ENCODE results near the gene KCNMB4. TPM values are rescaled to one million over a fixed set of nuclear protein-coding genes. Genes with fewer than 3 reads are reported as not detected.

Gene KCNMB4
- total and polyA plus RNA-seq, 5 donors from 2014 or later: 0.06 to 1.8 (median 0.62) TPM

DNA sequence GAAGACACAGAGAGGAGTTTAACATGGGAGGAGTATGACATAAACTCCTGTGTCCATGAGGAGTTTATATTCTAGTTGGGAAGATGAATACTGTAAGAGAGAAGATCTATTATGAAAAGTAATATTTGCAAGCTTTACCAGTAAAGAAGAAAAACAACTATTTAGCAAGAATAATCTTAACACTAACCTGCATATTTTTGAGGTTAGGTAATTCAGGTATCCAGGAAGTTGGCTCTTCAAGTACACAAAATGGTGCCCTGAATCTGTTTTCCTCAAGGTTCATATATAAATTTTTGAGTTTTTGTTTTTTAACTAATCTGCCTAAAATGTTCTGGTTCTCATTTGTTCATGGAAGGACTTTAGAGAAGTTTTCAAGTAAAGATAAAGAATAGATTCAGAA is 33.9 kb upstream of the KCNMB4 start:
- ATAC-seq (ENCODE audit: low read depth in 2 of 2): no peak
- Histone ChIP-seq H3K27ac (ENCODE audit: insufficient read depth, low read length, poor library complexity, severe bottlenecking) (no peak overlapping the region), H3K27me3 (ENCODE audit: control insufficient read depth, insufficient read depth, low read length) (no peaks in the 10 kb centered on the region), H3K9me3 (ENCODE audit: control insufficient read depth in 2 of 2, low read length in 2 of 2) (no peaks in the 10 kb centered on the region), H3K4me1 (ENCODE audit: control insufficient read depth, insufficient read depth, low read length, poor library complexity, severe bottlenecking) (peaks cover 5% of the 10 kb centered on the region), H3K4me3 (ENCODE audit: low read depth, low read length) (no peak overlapping the region), H3K36me3 (ENCODE audit: control insufficient read depth, insufficient read depth, low read length) (peaks cover 33% of the 10 kb centered on the region)
- Mint-ChIP-seq H3K27me3 (no peaks in the 10 kb centered on the region), H3K36me3 (peaks cover 56% of the 10 kb centered on the region), H3K9me3 (peaks cover 0 to 2% (median 0%) of the 10 kb centered on the region in 7 donors), H3K4me3 (no peak overlapping the region), H3K4me1 (peaks cover 28 to 34% (median 30%) of the 10 kb centered on the region in 4 donors), H3K27ac (peak overlapping the region in 2 of 3 donors; percentile 15 to 49)
- no peak for DNase-seq

DNA sequence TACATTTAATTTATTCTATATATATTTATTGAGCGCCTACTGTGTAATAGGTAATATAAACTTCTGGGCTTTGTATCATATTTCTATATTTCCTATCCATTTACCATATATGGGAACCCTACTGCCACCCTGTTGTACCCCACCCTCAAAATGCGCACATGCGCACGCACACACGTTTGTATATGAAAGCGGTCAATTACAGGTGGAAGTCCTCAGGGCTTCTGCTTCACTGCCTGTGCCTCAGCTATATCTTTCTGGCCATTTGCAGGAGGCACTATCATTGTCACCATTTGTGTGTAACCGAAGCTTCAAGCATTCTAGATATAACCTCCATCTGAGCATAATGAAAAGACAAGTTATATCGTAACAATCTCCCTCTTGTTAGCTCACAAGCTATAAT is 31.3 kb upstream of the KCNMB4 start:
- Mint-ChIP-seq H3K27ac (no peak overlapping the region), H3K4me1 (peaks cover 20 to 27% (median 24%) of the 10 kb centered on the region in 4 donors), H3K36me3 (peaks cover 58% of the 10 kb centered on the region), H3K4me3 (no peak overlapping the region), H3K27me3 (no peaks in the 10 kb centered on the region), H3K9me3 (peaks cover 0 to 2% (median 0%) of the 10 kb centered on the region in 7 donors)
- Histone ChIP-seq H3K4me1 (ENCODE audit: control insufficient read depth, insufficient read depth, low read length, poor library complexity, severe bottlenecking) (peaks cover 5% of the 10 kb centered on the region), H3K9me3 (ENCODE audit: control insufficient read depth in 2 of 2, low read length in 2 of 2) (no peaks in the 10 kb centered on the region), H3K27me3 (ENCODE audit: control insufficient read depth, insufficient read depth, low read length) (no peaks in the 10 kb centered on the region), H3K27ac (ENCODE audit: insufficient read depth, low read length, poor library complexity, severe bottlenecking) (no peak overlapping the region), H3K4me3 (ENCODE audit: low read depth, low read length) (no peak overlapping the region), H3K36me3 (ENCODE audit: control insufficient read depth, insufficient read depth, low read length) (peaks cover 53% of the 10 kb centered on the region)
- DNase-seq (no peak), ATAC-seq (ENCODE audit: low read depth in 2 of 2) (no peak)

DNA sequence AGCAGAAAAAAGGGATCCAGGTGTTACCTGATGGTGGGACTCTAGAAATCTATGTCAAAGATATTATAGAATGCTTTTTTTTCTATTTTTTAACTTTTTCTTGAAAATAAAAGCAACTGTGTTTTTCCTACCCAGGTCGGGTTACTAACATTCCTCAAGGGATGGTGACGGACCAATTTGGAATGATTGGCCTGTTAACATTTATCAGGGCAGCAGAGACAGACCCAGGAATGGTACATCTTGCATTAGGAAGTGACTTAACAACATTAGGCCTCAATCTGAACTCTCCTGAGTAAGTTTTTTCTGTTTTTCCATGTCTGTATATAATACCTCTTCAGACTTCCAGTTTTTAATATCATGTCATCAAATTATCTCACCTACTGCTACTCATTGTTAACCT is 27.6 kb upstream of the KCNMB4 start:
- H3K4me3 ChIP-seq (ENCODE audit: low read depth, low read length): no peak overlapping the region
- Mint-ChIP-seq H3K4me1 (peaks cover under 1 to 21% (median 5%) of the 10 kb centered on the region in 4 donors), H3K9me3 (no peaks in the 10 kb centered on the region), H3K27me3 (no peaks in the 10 kb centered on the region), H3K36me3 (peaks cover 58% of the 10 kb centered on the region), H3K27ac (no peak overlapping the region), H3K4me3 (no peak overlapping the region)
- no peaks in the 10 kb centered on the region for H3K4me1 ChIP-seq (ENCODE audit: control insufficient read depth, insufficient read depth, low read length, poor library complexity, severe bottlenecking)
- H3K27me3 ChIP-seq (ENCODE audit: control insufficient read depth, insufficient read depth, low read length): no peaks in the 10 kb centered on the region
- DNase-seq: no peak
- no peak overlapping the region for H3K27ac ChIP-seq (ENCODE audit: insufficient read depth, low read length, poor library complexity, severe bottlenecking)
- H3K36me3 ChIP-seq (ENCODE audit: control insufficient read depth, insufficient read depth, low read length): peaks cover 82% of the 10 kb centered on the region
- H3K9me3 ChIP-seq (ENCODE audit: control insufficient read depth in 2 of 2, low read length in 2 of 2): no peaks in the 10 kb centered on the region
- no peak for ATAC-seq (ENCODE audit: low read depth in 2 of 2)

DNA sequence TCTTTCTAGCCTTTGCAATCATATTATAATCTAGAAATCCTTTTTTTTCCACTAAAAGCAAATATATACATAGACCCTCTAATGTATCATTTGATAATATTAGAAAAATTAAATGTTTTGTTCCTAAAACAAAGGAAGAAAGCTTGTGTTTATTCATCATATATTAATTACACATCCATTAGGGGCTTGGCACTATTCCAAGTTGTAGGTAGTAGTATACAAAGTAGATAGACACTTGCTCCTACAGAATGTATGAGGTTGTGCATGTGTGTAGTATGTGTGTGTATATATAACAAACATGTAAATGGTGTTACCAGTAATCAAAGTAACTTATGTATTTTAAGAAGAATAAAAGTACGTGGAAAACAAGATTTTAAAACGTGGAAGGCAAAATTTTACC is 15.0 kb upstream of the KCNMB4 start:
- DNase-seq: no peak
- H3K27ac ChIP-seq (ENCODE audit: insufficient read depth, low read length, poor library complexity, severe bottlenecking): no peak overlapping the region
- H3K27ac Mint-ChIP-seq: no peak overlapping the region
- H3K27me3 ChIP-seq (ENCODE audit: control insufficient read depth, insufficient read depth, low read length): no peaks in the 10 kb centered on the region
- no peak overlapping the region for H3K4me3 ChIP-seq (ENCODE audit: low read depth, low read length)
- H3K9me3 ChIP-seq (ENCODE audit: control insufficient read depth in 2 of 2, low read length in 2 of 2): no peaks in the 10 kb centered on the region
- peaks cover 0 to 7% (median 3%) of the 10 kb centered on the region in 4 donors for H3K4me1 Mint-ChIP-seq
- H3K4me3 Mint-ChIP-seq: no peak overlapping the region
- peaks cover 36% of the 10 kb centered on the region for H3K36me3 ChIP-seq (ENCODE audit: control insufficient read depth, insufficient read depth, low read length)
- no peaks in the 10 kb centered on the region for H3K9me3 Mint-ChIP-seq
- no peaks in the 10 kb centered on the region for H3K27me3 Mint-ChIP-seq
- ATAC-seq (ENCODE audit: low read depth in 2 of 2): no peak
- no peaks in the 10 kb centered on the region for H3K4me1 ChIP-seq (ENCODE audit: control insufficient read depth, insufficient read depth, low read length, poor library complexity, severe bottlenecking)
- peaks cover 4% of the 10 kb centered on the region for H3K36me3 Mint-ChIP-seq

DNA sequence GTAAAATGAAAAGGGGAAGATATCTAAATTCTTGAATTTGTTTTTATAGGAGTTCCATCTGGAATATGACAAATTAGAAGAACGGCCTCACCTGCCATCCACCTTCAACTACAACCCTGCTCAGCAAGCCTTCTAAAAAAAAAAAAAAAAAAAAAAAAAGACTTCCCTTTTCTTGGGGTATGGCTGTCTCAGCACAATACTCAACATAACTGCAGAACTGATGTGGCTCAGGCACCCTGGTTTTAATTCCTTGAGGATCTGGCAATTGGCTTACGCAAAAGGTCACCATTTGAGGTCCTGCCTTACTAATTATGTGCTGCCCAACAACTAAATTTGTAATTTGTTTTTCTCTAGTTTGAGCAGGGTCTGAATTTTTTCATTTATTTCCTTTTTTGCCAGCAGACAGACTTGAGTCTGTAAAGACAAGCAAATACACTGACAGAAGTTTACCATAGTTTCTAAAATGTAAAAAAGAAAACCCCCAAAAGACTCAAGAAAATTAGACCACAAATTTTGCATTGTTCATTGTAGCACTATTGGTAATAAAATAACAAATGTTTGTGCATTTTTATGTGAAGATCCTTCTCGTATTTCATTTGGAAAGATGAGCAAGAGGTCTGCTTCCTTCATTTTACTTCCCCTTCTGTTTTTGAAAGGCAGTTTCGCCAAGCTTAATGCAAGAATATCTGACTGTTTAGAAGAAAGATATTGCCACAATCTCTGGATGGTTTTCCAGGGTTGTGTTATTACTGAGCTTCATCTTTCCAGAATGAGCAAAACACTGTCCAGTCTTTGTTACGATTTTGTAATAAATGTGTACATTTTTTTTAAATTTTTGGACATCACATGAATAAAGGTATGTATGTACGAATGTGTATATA is 12.1 kb upstream of the KCNMB4 start:
- H3K27ac Mint-ChIP-seq: no peak overlapping the region
- no peak for ATAC-seq (ENCODE audit: low read depth in 2 of 2)
- H3K36me3 Mint-ChIP-seq: peaks cover 4% of the 10 kb centered on the region
- H3K9me3 Mint-ChIP-seq: no peaks in the 10 kb centered on the region
- no peak overlapping the region for H3K4me3 Mint-ChIP-seq
- H3K4me1 Mint-ChIP-seq: peaks cover 0 to 7% (median 4%) of the 10 kb centered on the region in 4 donors
- Histone ChIP-seq H3K27me3 (ENCODE audit: control insufficient read depth, insufficient read depth, low read length) (no peaks in the 10 kb centered on the region), H3K9me3 (ENCODE audit: control insufficient read depth in 2 of 2, low read length in 2 of 2) (no peaks in the 10 kb centered on the region), H3K4me1 (ENCODE audit: control insufficient read depth, insufficient read depth, low read length, poor library complexity, severe bottlenecking) (no peaks in the 10 kb centered on the region), H3K27ac (ENCODE audit: insufficient read depth, low read length, poor library complexity, severe bottlenecking) (no peak overlapping the region), H3K4me3 (ENCODE audit: low read depth, low read length) (no peak overlapping the region), H3K36me3 (ENCODE audit: control insufficient read depth, insufficient read depth, low read length) (peaks cover 21% of the 10 kb centered on the region)
- no peaks in the 10 kb centered on the region for H3K27me3 Mint-ChIP-seq
- no peak for DNase-seq

DNA sequence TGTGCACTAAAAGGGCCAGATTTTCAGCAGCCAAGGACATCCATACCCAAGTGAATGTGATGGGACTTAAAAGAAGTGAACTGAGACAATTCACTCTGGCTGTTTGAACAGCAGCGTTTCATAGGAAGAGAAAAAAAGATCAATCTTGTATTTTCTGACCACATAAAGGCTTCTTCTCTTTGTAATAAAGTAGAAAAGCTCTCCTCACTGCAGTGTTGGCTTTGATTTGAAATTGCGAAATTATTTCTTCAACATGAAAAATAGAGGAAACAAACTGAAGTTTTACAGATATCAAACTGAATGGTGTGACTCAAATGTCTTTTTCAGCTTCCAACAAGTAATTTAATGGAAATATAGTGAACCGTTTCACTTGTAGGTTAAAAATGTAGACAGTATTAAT is 11.3 kb upstream of the KCNMB4 start:
- peaks cover 4% of the 10 kb centered on the region for H3K36me3 Mint-ChIP-seq

DNA sequence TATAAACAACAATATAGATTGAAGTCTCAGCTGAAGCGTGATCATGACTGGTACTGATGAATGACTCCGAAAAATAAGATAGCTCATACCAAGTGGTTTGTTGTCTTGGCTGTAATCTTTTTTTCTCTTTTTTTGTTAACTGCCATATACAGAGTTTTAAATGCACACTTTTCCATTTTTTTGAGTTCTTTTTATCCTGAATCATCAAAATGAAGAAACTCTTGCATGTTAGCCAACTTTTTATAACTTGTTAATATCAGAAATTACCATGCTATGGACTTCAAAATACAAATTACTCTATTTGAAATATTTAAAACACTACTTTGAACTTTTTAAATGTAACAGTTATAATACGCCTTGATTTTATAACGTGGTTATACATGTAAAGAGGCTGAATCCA is 10.1 kb upstream of the KCNMB4 start:
- Mint-ChIP-seq H3K4me3 (no peak overlapping the region), H3K4me1 (peaks cover 0 to 7% (median 4%) of the 10 kb centered on the region in 4 donors), H3K9me3 (no peaks in the 10 kb centered on the region), H3K36me3 (peaks cover 4% of the 10 kb centered on the region), H3K27me3 (no peaks in the 10 kb centered on the region), H3K27ac (no peak overlapping the region)
- DNase-seq (no peak), ATAC-seq (ENCODE audit: low read depth in 2 of 2) (no peak)
- Histone ChIP-seq H3K4me3 (ENCODE audit: low read depth, low read length) (no peak overlapping the region), H3K9me3 (ENCODE audit: control insufficient read depth in 2 of 2, low read length in 2 of 2) (no peaks in the 10 kb centered on the region), H3K4me1 (ENCODE audit: control insufficient read depth, insufficient read depth, low read length, poor library complexity, severe bottlenecking) (no peaks in the 10 kb centered on the region), H3K27me3 (ENCODE audit: control insufficient read depth, insufficient read depth, low read length) (no peaks in the 10 kb centered on the region), H3K36me3 (ENCODE audit: control insufficient read depth, insufficient read depth, low read length) (peaks cover 21% of the 10 kb centered on the region), H3K27ac (ENCODE audit: insufficient read depth, low read length, poor library complexity, severe bottlenecking) (no peak overlapping the region)

More for the DNA sequence above, 11.3 kb upstream of the KCNMB4 start:
- no peaks in the 10 kb centered on the region for H3K27me3 ChIP-seq (ENCODE audit: control insufficient read depth, insufficient read depth, low read length)
- no peak for DNase-seq
- no peak for ATAC-seq (ENCODE audit: low read depth in 2 of 2)
- no peaks in the 10 kb centered on the region for H3K4me1 ChIP-seq (ENCODE audit: control insufficient read depth, insufficient read depth, low read length, poor library complexity, severe bottlenecking)
- no peak overlapping the region for H3K27ac ChIP-seq (ENCODE audit: insufficient read depth, low read length, poor library complexity, severe bottlenecking)
- Mint-ChIP-seq H3K27me3 (no peaks in the 10 kb centered on the region), H3K4me3 (no peak overlapping the region), H3K9me3 (no peaks in the 10 kb centered on the region), H3K4me1 (peaks cover 0 to 7% (median 4%) of the 10 kb centered on the region in 4 donors), H3K27ac (no peak overlapping the region)
- H3K4me3 ChIP-seq (ENCODE audit: low read depth, low read length): no peak overlapping the region
- H3K36me3 ChIP-seq (ENCODE audit: control insufficient read depth, insufficient read depth, low read length): peaks cover 21% of the 10 kb centered on the region
- no peaks in the 10 kb centered on the region for H3K9me3 ChIP-seq (ENCODE audit: control insufficient read depth in 2 of 2, low read length in 2 of 2)
